ENCODE results near the gene FHAD1. TPM values are rescaled to one million over a fixed set of nuclear protein-coding genes. Genes with fewer than 3 reads are reported as not detected.

The FHAD1 gene
- total and polyA plus RNA-seq, 2 of the 13 experiments (the other 11 are each of a cell fraction or from before 2014, with no cell fraction given): not detected

DNA sequence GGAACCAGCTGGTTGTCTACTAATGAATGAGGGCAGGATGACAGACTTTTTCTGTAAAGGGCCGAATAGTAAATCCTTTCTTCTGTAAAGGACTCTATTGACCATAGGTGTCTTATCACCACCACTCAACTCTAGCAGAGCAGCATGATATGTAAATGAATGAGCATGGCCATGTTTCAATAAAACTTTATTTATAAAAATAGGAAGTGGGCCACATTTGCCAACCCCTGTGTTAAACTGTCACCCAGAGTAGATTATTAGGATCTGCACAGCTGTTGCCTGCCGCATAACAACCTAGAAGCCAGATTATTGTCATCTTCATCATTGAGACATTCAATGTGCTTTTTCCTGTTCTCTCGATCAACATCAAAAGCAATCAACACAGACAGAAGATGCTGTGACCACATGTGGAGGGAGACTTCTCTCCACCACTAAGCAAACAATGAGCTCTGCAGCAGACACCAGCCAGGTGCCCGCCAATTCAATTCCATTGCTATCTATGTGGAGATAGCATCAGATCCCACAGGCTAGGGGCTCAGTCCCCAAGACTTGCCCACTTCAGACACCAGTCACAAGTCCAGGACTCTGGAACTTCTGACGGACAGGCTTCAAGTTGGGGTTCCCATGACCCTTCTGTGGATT, 155.9 kb downstream of the FHAD1 start:
- DNase-seq (ENCODE audit: low spot score): no peak
- H3K79me2 ChIP-seq (ENCODE audit: insufficient read depth, low read length): no peaks in the 10 kb centered on the region
- 72% methylated on average over 5 of the region's 5 CpGs for WGBS (ENCODE audit: low lambda C conversion rate)
- in situ Hi-C loops (cut with HindIII; ENCODE audit: extremely low pct_ligation_motif_present, low pct_unique_long_range_greater_than_20kb): no loop called here
- no peak overlapping the region for H3K27ac ChIP-seq (ENCODE audit: extremely low read length, insufficient read depth, low read length)
- FAIRE-seq: no peak
- H3K4me1 ChIP-seq (ENCODE audit: insufficient read depth, low read length): peaks cover 28% of the 10 kb centered on the region
- no TSS peak for BruUV-seq (replicated peaks)
- peaks cover 10% of the 10 kb centered on the region for H3K9me3 ChIP-seq (ENCODE audit: low read length)
- intact Hi-C loops (cut with micrococcal nuclease; ENCODE audit: unreplicated experiment): no loop called here
- H3K9ac ChIP-seq (ENCODE audit: insufficient read depth, low read depth, low read length): no peak overlapping the region
- no peak overlapping the region for H2AFZ ChIP-seq (ENCODE audit: low read length)
- peaks cover 3 to 29% of the 10 kb centered on the region in 2 experiments; a peak in 3 of 5 replicates for H3K27me3 ChIP-seq (ENCODE audit: control insufficient read depth in 1 of 2, insufficient read depth in 2 of 2, low read length in 2 of 2)
- ChIA-PET POLR2A (no interaction called here), CTCF (ENCODE audit: low intra/inter-chr PET ratio, low total read pairs) (no interaction called here)
- no peak for ATAC-seq
- no peaks in the 10 kb centered on the region for H3K36me3 ChIP-seq (replicated peaks in 1 of 2; ENCODE audit: control insufficient read depth in 1 of 2, insufficient read depth in 2 of 2, low read length in 2 of 2)
- no peak for TF ChIP-seq ARNTL (CRISPR knock-in tag; IDR thresholded peaks at IDR 0.05)
- TF ChIP-seq, protein P1, sequence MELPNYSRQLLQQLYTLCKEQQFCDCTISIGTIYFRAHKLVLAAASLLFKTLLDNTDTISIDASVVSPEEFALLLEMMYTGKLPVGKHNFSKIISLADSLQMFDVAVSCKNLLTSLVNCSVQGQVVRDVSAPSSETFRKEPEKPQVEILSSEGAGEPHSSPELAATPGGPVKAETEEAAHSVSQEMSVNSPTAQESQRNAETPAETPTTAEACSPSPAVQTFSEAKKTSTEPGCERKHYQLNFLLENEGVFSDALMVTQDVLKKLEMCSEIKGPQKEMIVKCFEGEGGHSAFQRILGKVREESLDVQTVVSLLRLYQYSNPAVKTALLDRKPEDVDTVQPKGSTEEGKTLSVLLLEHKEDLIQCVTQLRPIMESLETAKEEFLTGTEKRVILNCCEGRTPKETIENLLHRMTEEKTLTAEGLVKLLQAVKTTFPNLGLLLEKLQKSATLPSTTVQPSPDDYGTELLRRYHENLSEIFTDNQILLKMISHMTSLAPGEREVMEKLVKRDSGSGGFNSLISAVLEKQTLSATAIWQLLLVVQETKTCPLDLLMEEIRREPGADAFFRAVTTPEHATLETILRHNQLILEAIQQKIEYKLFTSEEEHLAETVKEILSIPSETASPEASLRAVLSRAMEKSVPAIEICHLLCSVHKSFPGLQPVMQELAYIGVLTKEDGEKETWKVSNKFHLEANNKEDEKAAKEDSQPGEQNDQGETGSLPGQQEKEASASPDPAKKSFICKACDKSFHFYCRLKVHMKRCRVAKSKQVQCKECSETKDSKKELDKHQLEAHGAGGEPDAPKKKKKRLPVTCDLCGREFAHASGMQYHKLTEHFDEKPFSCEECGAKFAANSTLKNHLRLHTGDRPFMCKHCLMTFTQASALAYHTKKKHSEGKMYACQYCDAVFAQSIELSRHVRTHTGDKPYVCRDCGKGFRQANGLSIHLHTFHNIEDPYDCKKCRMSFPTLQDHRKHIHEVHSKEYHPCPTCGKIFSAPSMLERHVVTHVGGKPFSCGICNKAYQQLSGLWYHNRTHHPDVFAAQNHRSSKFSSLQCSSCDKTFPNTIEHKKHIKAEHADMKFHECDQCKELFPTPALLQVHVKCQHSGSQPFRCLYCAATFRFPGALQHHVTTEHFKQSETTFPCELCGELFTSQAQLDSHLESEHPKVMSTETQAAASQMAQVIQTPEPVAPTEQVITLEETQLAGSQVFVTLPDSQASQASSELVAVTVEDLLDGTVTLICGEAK (IDR thresholded peaks at IDR 0.05): peak; percentile 44; the same call in 1 of the 2 replicates
- TF ChIP-seq, protein P1 (CRISPR knock-in tag; IDR thresholded peaks at IDR 0.05): peak; percentile 93
- no peak overlapping the region for H3K4me2 ChIP-seq (ENCODE audit: low read depth, low read length)
- H4K20me1 ChIP-seq (ENCODE audit: insufficient read depth, low read length): no peaks in the 10 kb centered on the region
- H3K4me3 ChIP-seq (replicated peaks in 1 of 3; ENCODE audit: insufficient read depth in 1 of 3, low read depth in 2 of 3, low read length in 3 of 3): no peak overlapping the region

Measured in HepG2 (cell line).